Keratinocyte (primary cell): Measurements from ENCODE around the gene MMD.

ENCODE experiments used
- EZH2 ChIP-seq: IDR thresholded peaks from one replicate; pipeline ENCODE4 v1.6.1; 2012; ENCODE audit warnings: inconsistent platforms, mild to moderate bottlenecking, low read length, moderate library complexity
- TF ChIP-seq, protein P1 (sequence below), 3 experiments: IDR thresholded peaks in 1 of 3; conservative IDR thresholded peaks in 1 of 3; optimal IDR thresholded peaks in 1 of 3; 2 replicates in 2 of 3; 3 replicates in 1 of 3; pipeline versions ENCODE3 to v1.5.1; 2011; ENCODE audit warnings: low read length in 3 of 3, mild to moderate bottlenecking in 3 of 3, moderate library complexity in 2 of 3, control low read depth in 1 of 3, inconsistent platforms in 1 of 3; ENCODE audit not compliant: insufficient read depth in 2 of 3; ENCODE audit errors: extremely low read depth in 1 of 3

DNA sequence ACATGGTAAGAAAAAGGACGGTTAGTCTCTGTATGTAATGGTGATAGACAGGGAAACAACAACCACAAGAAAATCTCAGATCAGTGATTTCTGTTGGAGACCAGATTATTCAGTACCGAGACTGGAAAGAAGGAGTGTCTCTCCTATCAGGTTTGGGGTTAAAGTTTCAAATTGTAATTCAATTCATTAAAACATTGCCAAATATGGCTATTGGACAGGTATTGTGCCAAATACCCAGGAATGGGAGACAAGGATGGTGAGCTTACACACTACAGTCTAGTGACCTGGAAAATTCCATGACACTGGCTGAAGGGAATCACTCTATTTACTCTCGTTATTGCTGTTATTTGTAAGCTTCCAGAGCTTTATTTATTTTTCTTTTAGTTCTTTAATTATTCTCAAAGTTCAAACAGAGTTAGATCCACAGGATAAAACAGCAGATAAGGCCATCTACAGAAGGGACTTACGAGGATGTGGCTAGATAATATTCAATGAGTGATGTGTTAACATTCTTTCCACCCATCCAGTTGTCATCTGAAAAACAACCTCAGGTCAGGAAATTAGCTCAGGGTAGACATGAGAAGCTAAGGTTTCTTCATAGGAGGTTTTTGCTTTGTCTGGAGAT lies 25.1 kb upstream of the MMD start:
- TF ChIP-seq, protein P1, sequence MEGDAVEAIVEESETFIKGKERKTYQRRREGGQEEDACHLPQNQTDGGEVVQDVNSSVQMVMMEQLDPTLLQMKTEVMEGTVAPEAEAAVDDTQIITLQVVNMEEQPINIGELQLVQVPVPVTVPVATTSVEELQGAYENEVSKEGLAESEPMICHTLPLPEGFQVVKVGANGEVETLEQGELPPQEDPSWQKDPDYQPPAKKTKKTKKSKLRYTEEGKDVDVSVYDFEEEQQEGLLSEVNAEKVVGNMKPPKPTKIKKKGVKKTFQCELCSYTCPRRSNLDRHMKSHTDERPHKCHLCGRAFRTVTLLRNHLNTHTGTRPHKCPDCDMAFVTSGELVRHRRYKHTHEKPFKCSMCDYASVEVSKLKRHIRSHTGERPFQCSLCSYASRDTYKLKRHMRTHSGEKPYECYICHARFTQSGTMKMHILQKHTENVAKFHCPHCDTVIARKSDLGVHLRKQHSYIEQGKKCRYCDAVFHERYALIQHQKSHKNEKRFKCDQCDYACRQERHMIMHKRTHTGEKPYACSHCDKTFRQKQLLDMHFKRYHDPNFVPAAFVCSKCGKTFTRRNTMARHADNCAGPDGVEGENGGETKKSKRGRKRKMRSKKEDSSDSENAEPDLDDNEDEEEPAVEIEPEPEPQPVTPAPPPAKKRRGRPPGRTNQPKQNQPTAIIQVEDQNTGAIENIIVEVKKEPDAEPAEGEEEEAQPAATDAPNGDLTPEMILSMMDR (optimal IDR thresholded peaks at IDR 0.05 in 1 of 3, IDR thresholded peaks at IDR 0.05 in 1 of 3, conservative IDR thresholded peaks at IDR 0.05 in 1 of 3; ENCODE audit: extremely low read depth in 1 of 3, insufficient read depth in 2 of 3, low read length in 3 of 3) = no peak
- no peak for TF ChIP-seq EZH2
